Astrocyte of the cerebellum (primary cell): ENCODE measurements around the gene FTO.

Experiments used
- DNase-seq: peaks from one replicate; pipeline ENCODE4 v3.0.0-alpha.2; 2011; ENCODE audit warnings: low read depth
- H3K4me3 ChIP-seq: 2 replicates; pipeline ENCODE4 v1.5.1; 2011; ENCODE audit warnings: mild to moderate bottlenecking, low read depth, low read length, moderate library complexity
- CTCF ChIP-seq: IDR thresholded peaks from 2 replicates; pipeline ENCODE4 v1.5.1; 2012; ENCODE audit warnings: low read length, low read depth, moderate library complexity, mild to moderate bottlenecking; ENCODE audit errors: missing control alignments
- in situ Hi-C: cut with HindIII; loops from 2 replicates; pipeline ENCODE4 v1.10.0; 2017; ENCODE audit warnings: low sequenced_read_pairs

FTO gene

GRCh38 chr16:53955221-53955875 is 251.4 kb downstream of the FTO start:
- no peak for DNase-seq
- no peak overlapping the region for H3K4me3 ChIP-seq
- TF ChIP-seq CTCF = no peak
- in situ Hi-C loops = no loop called here

- H3K4me3 ChIP-seq = no peak overlapping the region
- no peak for TF ChIP-seq CTCF
- DNase-seq = no peak
- in situ Hi-C loops = no loop called here
Observed at GRCh38 chr16:53958341-53958880, 254.5 kb downstream of the FTO start.

DNA sequence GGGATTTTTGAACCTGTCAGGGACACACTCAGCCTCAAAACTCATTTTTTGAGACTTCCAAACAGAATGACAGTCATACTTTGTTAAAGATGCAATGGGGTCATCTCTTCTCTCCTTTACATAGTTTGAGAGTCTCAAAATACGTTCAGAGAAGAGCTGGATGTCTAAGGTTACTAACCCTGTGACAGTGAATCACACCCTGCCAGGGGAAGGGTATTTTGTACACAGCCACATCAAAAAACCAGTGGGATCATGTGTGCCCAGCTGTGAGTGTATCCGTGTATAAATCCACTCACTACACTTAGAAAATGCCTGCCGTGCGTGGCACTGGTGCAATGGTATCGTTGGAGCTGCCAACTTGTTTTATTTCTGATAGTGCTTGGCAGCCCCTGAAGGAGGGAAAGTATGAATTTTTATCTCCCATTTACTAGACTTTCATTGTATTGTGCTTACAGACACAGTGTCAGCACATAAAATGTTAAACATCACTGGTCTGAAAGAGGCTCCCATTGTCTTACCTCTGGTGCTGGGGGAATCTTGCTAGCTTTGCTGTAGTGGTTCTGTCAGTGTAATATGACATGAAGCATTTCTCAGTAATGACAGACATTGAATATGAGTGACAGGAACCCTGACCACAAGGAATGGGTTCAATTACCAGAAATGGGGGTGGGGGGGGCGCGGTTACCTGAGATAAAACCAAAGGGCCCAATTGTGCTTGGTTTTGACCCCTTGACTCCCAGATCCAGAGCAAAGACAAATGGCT is 256.3 kb downstream of the FTO start:
- no peak overlapping the region for H3K4me3 ChIP-seq
- in situ Hi-C loops = no loop called here
- no peak for TF ChIP-seq CTCF
- DNase-seq = no peak

GRCh38 chr16:53960954-53961616 is 257.1 kb downstream of the FTO start:
- no peak for TF ChIP-seq CTCF
- in situ Hi-C loops = no loop called here
- DNase-seq = no peak
- no peak overlapping the region for H3K4me3 ChIP-seq

- no peak for TF ChIP-seq CTCF
- H3K4me3 ChIP-seq = no peak overlapping the region
- in situ Hi-C loops = no loop called here
- no peak for DNase-seq
Observed at GRCh38 chr16:53962041-53962440, 258.1 kb downstream of the FTO start.

- in situ Hi-C loops = no loop called here
- no peak for TF ChIP-seq CTCF
- H3K4me3 ChIP-seq = no peak overlapping the region
- DNase-seq = no peak
Observed at GRCh38 chr16:53964145-53964790, 260.3 kb downstream of the FTO start.
